HepG2 (cell line): Measurements from ENCODE around the gene NOTUM. TPM values are rescaled to one million over a fixed set of nuclear protein-coding genes. Genes with fewer than 3 reads are reported as not detected.

Experiments
- ARID2 ChIP-seq: sonication (generic); formaldehyde crosslinking; IDR thresholded peaks from 2 replicates; pipeline ENCODE4 v1.8.1; 2022; ENCODE audit warnings: mild to moderate bottlenecking, missing genetic modification reagents, borderline replicate concordance
- BRD4 ChIP-seq: sonication (generic); formaldehyde crosslinking; IDR thresholded peaks from 2 replicates; pipeline ENCODE4 v1.4.0; 2020; ENCODE audit warnings: missing genetic modification reagents
- CENPT ChIP-seq: sonication (generic); formaldehyde crosslinking; IDR thresholded peaks from 2 replicates; pipeline ENCODE4 v1.8.0; 2022; ENCODE audit warnings: low read depth, mild to moderate bottlenecking, moderate library complexity, missing genetic modification reagents
- GABPB1 ChIP-seq: IDR thresholded peaks from 2 replicates; pipeline ENCODE4 v1.6.1; 2016; ENCODE audit warnings: mild to moderate bottlenecking, missing genetic modification reagents, moderate library complexity, missing compliant biosample characterization
- MAFK ChIP-seq, 2 experiments: IDR thresholded peaks in 1 of 2; conservative IDR thresholded peaks in 1 of 2; 2 replicates each; pipeline ENCODE4 v1.6.1; 2011; ENCODE audit warnings: improper control_type of control experiment in 2 of 2, low read length in 2 of 2
- RAD21 ChIP-seq: fragments of 450-650 bp; formaldehyde crosslinking; IDR thresholded peaks from 2 replicates; pipeline ENCODE4 v1.5.0; 2020; ENCODE audit warnings: mild to moderate bottlenecking
- SETDB1 ChIP-seq: sonication (generic); formaldehyde crosslinking; IDR thresholded peaks from 2 replicates; pipeline ENCODE4 v1.5.1; 2020; ENCODE audit warnings: missing genetic modification reagents, mild to moderate bottlenecking, borderline replicate concordance
- SIN3A ChIP-seq: IDR thresholded peaks from 2 replicates; pipeline ENCODE4 v1.6.1; 2011; ENCODE audit warnings: low read depth, mild to moderate bottlenecking, control low read depth, low read length, borderline replicate concordance
- TP53 ChIP-seq: sonication (generic); formaldehyde crosslinking; conservative IDR thresholded peaks from 2 replicates; pipeline ENCODE4 v1.4.0; 2020; ENCODE audit warnings: missing genetic modification reagents
- TSC22D2 ChIP-seq: sonication (generic); formaldehyde crosslinking; IDR thresholded peaks from 2 replicates; pipeline ENCODE4 v1.5.1; 2020; ENCODE audit warnings: missing genetic modification reagents, mild to moderate bottlenecking, borderline replicate concordance
- ZNF24 ChIP-seq: fragments of 450-650 bp; IDR thresholded peaks from 2 replicates; pipeline ENCODE4 v1.6.1; 2017; ENCODE audit warnings: antibody characterized with exemption, mild to moderate bottlenecking
- ZNF326 ChIP-seq: sonication (generic); formaldehyde crosslinking; IDR thresholded peaks from 2 replicates; pipeline ENCODE4 v1.4.0; 2020; ENCODE audit warnings: missing genetic modification reagents, borderline replicate concordance
- ZNF619 ChIP-seq: sonication (generic); formaldehyde crosslinking; IDR thresholded peaks from 2 replicates; pipeline ENCODE4 v1.4.0; 2020; ENCODE audit warnings: mild to moderate bottlenecking, missing genetic modification reagents
- ZNF737 ChIP-seq: sonication (generic); formaldehyde crosslinking; IDR thresholded peaks from 2 replicates; pipeline ENCODE4 v1.5.0; 2020; ENCODE audit warnings: missing genetic modification reagents, mild to moderate bottlenecking, borderline replicate concordance
- ZNF777 ChIP-seq: sonication (generic); formaldehyde crosslinking; IDR thresholded peaks from 2 replicates; pipeline ENCODE4 v1.4.0; 2020; ENCODE audit warnings: missing genetic modification reagents
- polyA plus RNA-seq, 8 experiments: library from polyadenylated mRNA; depleted of rRNA in 3 of 8; stranded (reverse) in 7 of 8; unstranded in 1 of 8; fragments of >200 nt; fragmentation: Illumina TruSeq in 4 of 8; extraction: Trizol in 4 of 8; gene quantifications; 2 replicates each; pipeline versions ENCODE4 v1.2.1 to v1.2.3, GENCODE V29; 2011 to 2016; ENCODE audit warnings: low read depth in 4 of 8, missing spikeins in 1 of 8, mixed read lengths in 1 of 8; ENCODE audit not compliant: insufficient read depth in 1 of 8
- total RNA-seq, 5 experiments: library from RNA; depleted of rRNA; stranded (reverse); fragments of >200 nt; fragmentation: Illumina TruSeq; extraction: Trizol; gene quantifications; 2 replicates each; pipeline ENCODE4 v1.2.3, GENCODE V29; 2016; ENCODE audit warnings: low read depth in 1 of 5
- TF ChIP-seq, protein P1 (sequence below): IDR thresholded peaks from 2 replicates; pipeline ENCODE4 v1.6.1; 2016; ENCODE audit warnings: missing genetic modification reagents, missing compliant biosample characterization
- TF ChIP-seq, protein P2 (sequence below): IDR thresholded peaks from 2 replicates; pipeline ENCODE4 v1.6.1; 2012; ENCODE audit warnings: low read depth, low read length, improper control_type of control experiment
- TF ChIP-seq, protein P3 (sequence below): sonication (generic); formaldehyde crosslinking; conservative IDR thresholded peaks from 2 replicates; pipeline ENCODE4 v1.8.0; 2022; ENCODE audit warnings: low read depth, missing genetic modification reagents
- TF ChIP-seq, protein P4 (sequence below): sonication (generic); formaldehyde crosslinking; IDR thresholded peaks from 2 replicates; pipeline ENCODE4 v1.4.0; 2020; ENCODE audit warnings: low read depth, mild to moderate bottlenecking, missing genetic modification reagents
- TF ChIP-seq, protein P5 (sequence below): sonication (generic); formaldehyde crosslinking; IDR thresholded peaks from 2 replicates; pipeline ENCODE4 v1.4.0; 2020; ENCODE audit warnings: mild to moderate bottlenecking, missing genetic modification reagents

Gene NOTUM
- total and polyA plus RNA-seq, 2 of the 13 experiments (the other 11 are each of a cell fraction or from before 2014, with no cell fraction given) = 150 to 160 TPM

DNA sequence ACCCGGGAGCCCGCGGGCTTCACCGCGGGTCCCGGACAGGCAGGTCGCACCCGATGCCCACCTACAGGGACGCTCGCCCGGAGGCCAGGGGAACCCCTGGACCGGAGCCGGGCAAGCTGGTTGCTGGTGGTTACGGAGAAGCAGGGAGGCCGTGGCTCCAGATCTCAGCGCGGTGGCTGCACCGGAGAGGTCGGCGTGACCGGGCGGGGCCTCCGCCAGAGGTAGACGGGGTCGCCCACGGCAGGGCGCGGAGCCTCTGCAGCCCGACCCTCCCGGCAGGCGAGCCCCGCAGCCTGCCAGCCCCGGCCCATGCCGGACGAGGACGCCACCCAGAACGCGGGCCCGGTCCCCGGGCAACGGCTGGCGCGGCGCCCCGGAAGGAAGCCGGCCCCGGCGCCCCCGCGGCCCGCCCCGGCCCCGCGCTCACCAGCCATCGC, 50.1 kb downstream of the NOTUM start (continued):
- TF ChIP-seq TSC22D2 (CRISPR knock-in tag) = no peak
- peak; percentile 23; the same call in 1 of the 2 replicates for TF ChIP-seq ZNF777 (CRISPR knock-in tag)
- no peak for TF ChIP-seq CENPT (CRISPR knock-in tag)
- TF ChIP-seq RAD21 (CRISPR knock-in tag) = no peak; the same call in 1 of the 2 replicates
- TF ChIP-seq ZNF326 (CRISPR knock-in tag) = no peak
- TF ChIP-seq, protein P1, sequence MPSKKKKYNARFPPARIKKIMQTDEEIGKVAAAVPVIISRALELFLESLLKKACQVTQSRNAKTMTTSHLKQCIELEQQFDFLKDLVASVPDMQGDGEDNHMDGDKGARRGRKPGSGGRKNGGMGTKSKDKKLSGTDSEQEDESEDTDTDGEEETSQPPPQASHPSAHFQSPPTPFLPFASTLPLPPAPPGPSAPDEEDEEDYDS (CRISPR knock-in tag) = no peak
- TF ChIP-seq, protein P2, sequence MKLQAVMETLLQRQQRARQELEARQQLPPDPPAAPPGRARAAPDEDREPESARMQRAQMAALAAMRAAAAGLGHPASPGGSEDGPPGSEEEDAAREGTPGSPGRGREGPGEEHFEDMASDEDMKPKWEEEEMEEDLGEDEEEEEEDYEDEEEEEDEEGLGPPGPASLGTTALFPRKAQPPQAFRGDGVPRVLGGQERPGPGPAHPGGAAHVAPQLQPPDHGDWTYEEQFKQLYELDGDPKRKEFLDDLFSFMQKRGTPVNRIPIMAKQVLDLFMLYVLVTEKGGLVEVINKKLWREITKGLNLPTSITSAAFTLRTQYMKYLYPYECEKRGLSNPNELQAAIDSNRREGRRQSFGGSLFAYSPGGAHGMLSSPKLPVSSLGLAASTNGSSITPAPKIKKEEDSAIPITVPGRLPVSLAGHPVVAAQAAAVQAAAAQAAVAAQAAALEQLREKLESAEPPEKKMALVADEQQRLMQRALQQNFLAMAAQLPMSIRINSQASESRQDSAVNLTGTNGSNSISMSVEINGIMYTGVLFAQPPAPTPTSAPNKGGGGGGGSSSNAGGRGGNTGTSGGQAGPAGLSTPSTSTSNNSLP = no peak
- peak; percentile 63 for TF ChIP-seq GABPB1 (CRISPR knock-in tag)
- no peak for TF ChIP-seq ZNF619 (CRISPR knock-in tag)
- no peak for TF ChIP-seq MAFK (conservative IDR thresholded peaks at IDR 0.05 in 1 of 2, IDR thresholded peaks at IDR 0.05 in 1 of 2; ENCODE audit: low read length in 2 of 2)
- TF ChIP-seq, protein P3, sequence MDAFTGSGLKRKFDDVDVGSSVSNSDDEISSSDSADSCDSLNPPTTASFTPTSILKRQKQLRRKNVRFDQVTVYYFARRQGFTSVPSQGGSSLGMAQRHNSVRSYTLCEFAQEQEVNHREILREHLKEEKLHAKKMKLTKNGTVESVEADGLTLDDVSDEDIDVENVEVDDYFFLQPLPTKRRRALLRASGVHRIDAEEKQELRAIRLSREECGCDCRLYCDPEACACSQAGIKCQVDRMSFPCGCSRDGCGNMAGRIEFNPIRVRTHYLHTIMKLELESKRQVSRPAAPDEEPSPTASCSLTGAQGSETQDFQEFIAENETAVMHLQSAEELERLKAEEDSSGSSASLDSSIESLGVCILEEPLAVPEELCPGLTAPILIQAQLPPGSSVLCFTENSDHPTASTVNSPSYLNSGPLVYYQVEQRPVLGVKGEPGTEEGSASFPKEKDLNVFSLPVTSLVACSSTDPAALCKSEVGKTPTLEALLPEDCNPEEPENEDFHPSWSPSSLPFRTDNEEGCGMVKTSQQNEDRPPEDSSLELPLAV (CRISPR knock-in tag) = no peak
- peak; percentile 39; the same call in 1 of the 2 replicates for TF ChIP-seq BRD4
- TF ChIP-seq, protein P4, sequence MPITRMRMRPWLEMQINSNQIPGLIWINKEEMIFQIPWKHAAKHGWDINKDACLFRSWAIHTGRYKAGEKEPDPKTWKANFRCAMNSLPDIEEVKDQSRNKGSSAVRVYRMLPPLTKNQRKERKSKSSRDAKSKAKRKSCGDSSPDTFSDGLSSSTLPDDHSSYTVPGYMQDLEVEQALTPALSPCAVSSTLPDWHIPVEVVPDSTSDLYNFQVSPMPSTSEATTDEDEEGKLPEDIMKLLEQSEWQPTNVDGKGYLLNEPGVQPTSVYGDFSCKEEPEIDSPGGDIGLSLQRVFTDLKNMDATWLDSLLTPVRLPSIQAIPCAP (CRISPR knock-in tag) = no peak
- TF ChIP-seq, protein P5, sequence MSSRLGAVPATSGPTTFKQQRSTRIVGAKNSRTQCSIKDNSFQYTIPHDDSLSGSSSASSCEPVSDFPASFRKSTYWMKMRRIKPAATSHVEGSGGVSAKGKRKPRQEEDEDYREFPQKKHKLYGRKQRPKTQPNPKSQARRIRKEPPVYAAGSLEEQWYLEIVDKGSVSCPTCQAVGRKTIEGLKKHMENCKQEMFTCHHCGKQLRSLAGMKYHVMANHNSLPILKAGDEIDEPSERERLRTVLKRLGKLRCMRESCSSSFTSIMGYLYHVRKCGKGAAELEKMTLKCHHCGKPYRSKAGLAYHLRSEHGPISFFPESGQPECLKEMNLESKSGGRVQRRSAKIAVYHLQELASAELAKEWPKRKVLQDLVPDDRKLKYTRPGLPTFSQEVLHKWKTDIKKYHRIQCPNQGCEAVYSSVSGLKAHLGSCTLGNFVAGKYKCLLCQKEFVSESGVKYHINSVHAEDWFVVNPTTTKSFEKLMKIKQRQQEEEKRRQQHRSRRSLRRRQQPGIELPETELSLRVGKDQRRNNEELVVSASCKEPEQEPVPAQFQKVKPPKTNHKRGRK (CRISPR knock-in tag) = no peak
- no peak for TF ChIP-seq ZNF737
- TF ChIP-seq SETDB1 (CRISPR knock-in tag) = no peak
- no peak for TF ChIP-seq SIN3A
- no peak for TF ChIP-seq TP53 (CRISPR knock-in tag)
- TF ChIP-seq ARID2 (CRISPR knock-in tag) = no peak
- no peak for TF ChIP-seq ZNF24
